GM21381 (cell line): ENCODE data around the gene PPOX.

ENCODE experiments used
- ATAC-seq: cut with Tn5 transposase; IDR thresholded peaks from one replicate; pipeline ENCODE4 v1.9.1; 2021; ENCODE audit warnings: mild to moderate bottlenecking, moderate library complexity; ENCODE audit not compliant: unreplicated experiment

Gene PPOX

DNA sequence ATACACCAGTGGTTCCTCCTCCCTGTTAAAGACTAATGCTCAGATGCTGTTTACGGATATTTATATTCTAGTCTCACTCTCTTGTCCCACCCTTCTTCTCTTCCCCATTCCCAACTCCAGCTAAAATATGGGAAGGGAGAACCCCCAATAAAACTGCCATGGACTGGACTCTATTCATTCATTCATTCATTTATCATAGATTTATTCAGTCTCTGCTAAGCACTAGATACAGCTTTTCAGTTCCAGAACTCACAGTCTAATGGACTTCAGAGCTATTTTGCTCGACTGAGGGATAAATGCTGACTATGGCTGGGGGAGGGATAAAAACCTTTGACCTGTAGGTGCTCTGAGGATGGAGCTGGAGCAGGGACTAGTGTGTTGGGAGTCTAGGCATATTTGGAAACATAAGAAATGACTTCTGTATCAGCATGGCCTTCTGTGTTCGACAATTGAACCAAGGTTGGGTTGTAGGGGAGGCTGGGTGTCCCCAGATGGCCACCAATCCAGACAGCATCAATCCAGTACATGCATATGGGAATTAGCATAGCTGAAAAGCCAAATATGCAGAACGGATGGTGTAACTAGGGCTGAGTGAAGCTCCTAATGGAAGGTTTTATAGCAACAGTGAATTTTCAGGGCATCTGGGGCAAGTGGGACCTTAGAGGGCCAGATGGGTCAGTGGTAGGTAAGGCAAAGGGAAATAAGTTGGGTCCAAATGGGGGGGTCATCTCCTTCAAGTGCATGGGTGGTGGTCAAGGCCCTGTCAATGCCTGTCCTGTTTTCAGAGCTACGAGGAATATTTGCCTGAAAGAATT is 53.1 kb downstream of the PPOX start:
- ATAC-seq = no peak

GRCh38 chr1:161220002-161220401 is 53.8 kb downstream of the PPOX start:
- no peak for ATAC-seq
